GM12878 (cell line): ENCODE data around the gene SRP68. TPM values are rescaled to one million over a fixed set of nuclear protein-coding genes. Genes with fewer than 3 reads are reported as not detected.

Experiments
- ATAC-seq: fragments of 200-7000 bp; cut with Tn5 transposase; 3 replicates; pipeline ENCODE4 v1.9.1; 2020; ENCODE audit warnings: mild to moderate bottlenecking, moderate library complexity
- BruUV-seq: library from RNA; stranded (reverse); fragments of 400-500 nt; replicated peaks from 2 replicates; lab custom pipeline; 2021; lab: Mats Ljungman, UMichigan
- CTCF ChIA-PET: fragments of 300-600 bp; sonication (Branson Sonifier 250); formaldehyde crosslinking; extraction: SDS; loops from one replicate; lab custom pipeline; 2021; ENCODE audit warnings: inconsistent platforms; lab: Yijun Ruan, JAX
- POLR2A ChIA-PET: fragments of 350-600 bp; formaldehyde crosslinking; extraction: SDS; loops from one replicate; lab custom pipeline; 2021; ENCODE audit warnings: inconsistent platforms; lab: Charles Lee
- RAD21 ChIA-PET: fragments of 300-600 bp; sonication (Branson Sonifier 250); formaldehyde crosslinking; loops from one replicate; lab custom pipeline; 2023; ENCODE audit warnings: antibody characterized with exemption; ENCODE audit not compliant: unreplicated experiment; lab: Charles Lee
- SMC1A ChIA-PET: fragments of 300-600 bp; sonication (Branson Sonifier 250); formaldehyde crosslinking; loops from one replicate; lab custom pipeline; 2023; ENCODE audit not compliant: unreplicated experiment, uncharacterized antibody; lab: Charles Lee
- DNase-seq: peaks from one replicate; pipeline ENCODE4 v3.0.0-alpha.2; 2011; ENCODE audit warnings: low read depth, low spot score
- FAIRE-seq: peaks from 3 replicates; lab custom pipeline; 2011; peaks lifted over from hg19 to GRCh38; lab: Jason Lieb, UNC
- H2AFZ ChIP-seq: 2 replicates; pipeline ENCODE4 v1.6.0; 2011; ENCODE audit warnings: low read depth, low read length, control low read depth; ENCODE audit not compliant: control insufficient read depth
- H3K27ac ChIP-seq: 2 replicates; pipeline ENCODE4 v1.5.1; 2011; ENCODE audit warnings: control low read depth; ENCODE audit not compliant: control insufficient read depth, insufficient read depth
- H3K27me3 ChIP-seq, 2 experiments: replicated peaks in 1 of 2; 2 replicates each; pipeline versions ENCODE4 v1.6.0 to v1.6.1; 2011; ENCODE audit warnings: low read length in 1 of 2; ENCODE audit not compliant: control insufficient read depth in 2 of 2, insufficient read depth in 2 of 2
- H3K36me3 ChIP-seq, 2 experiments: 2 replicates each; pipeline ENCODE4 v1.5.1; 2011; ENCODE audit warnings: low read length in 1 of 2; ENCODE audit not compliant: control insufficient read depth in 2 of 2, insufficient read depth in 2 of 2
- H3K4me1 ChIP-seq: 2 replicates; pipeline ENCODE4 v1.6.1; 2011; ENCODE audit warnings: mild to moderate bottlenecking, low read length, moderate library complexity, mixed read lengths; ENCODE audit not compliant: control insufficient read depth, insufficient read depth
- H3K4me2 ChIP-seq: 2 replicates; pipeline ENCODE4 v1.6.0; 2011; ENCODE audit warnings: control low read depth; ENCODE audit not compliant: control insufficient read depth, insufficient read depth
- H3K4me3 ChIP-seq: fragments of 200-600 bp; sonication (generic); 2 replicates; pipeline ENCODE4 v1.5.1; 2016
- H3K79me2 ChIP-seq: 2 replicates; pipeline ENCODE4 v1.6.0; 2011; ENCODE audit warnings: low read length; ENCODE audit not compliant: control insufficient read depth, insufficient read depth
- H3K9ac ChIP-seq: 2 replicates; pipeline ENCODE4 v1.8.0; 2011; ENCODE audit warnings: low read length, control low read depth, mixed read lengths; ENCODE audit not compliant: control insufficient read depth, insufficient read depth
- H3K9me3 ChIP-seq: replicated peaks from 3 replicates; pipeline ENCODE4 v1.5.1; 2011; ENCODE audit warnings: mild to moderate bottlenecking, low read length; ENCODE audit not compliant: control insufficient read depth, insufficient read depth
- H4K20me1 ChIP-seq: 2 replicates; pipeline ENCODE4 v1.6.0; 2011; ENCODE audit not compliant: control insufficient read depth, insufficient read depth
- BMI1 ChIP-seq: fragments of 450-650 bp; IDR thresholded peaks from 2 replicates; pipeline ENCODE4 v1.6.1; 2016; ENCODE audit warnings: mild to moderate bottlenecking, moderate library complexity, borderline replicate concordance
- HCFC1 ChIP-seq: fragments of 150-350 bp; IDR thresholded peaks from 2 replicates; pipeline ENCODE4 v1.6.1; 2014; ENCODE audit warnings: low read length
- HDAC2 ChIP-seq: fragments of 200-600 bp; sonication (generic); IDR thresholded peaks from 2 replicates; pipeline ENCODE4 v1.6.1; 2017
- IKZF1 ChIP-seq: fragments of 450-650 bp; conservative IDR thresholded peaks from 2 replicates; pipeline ENCODE4 v1.6.1; 2017; ENCODE audit warnings: antibody characterized with exemption, mild to moderate bottlenecking
- KLF5 ChIP-seq: fragments of 450-650 bp; IDR thresholded peaks from 2 replicates; pipeline ENCODE4 v1.6.1; 2014; ENCODE audit warnings: mild to moderate bottlenecking; ENCODE audit not compliant: partially characterized antibody
- LARP7 ChIP-seq: fragments of 450-650 bp; IDR thresholded peaks from 2 replicates; pipeline ENCODE4 v1.6.1; 2017; ENCODE audit warnings: mild to moderate bottlenecking
- MTA2 ChIP-seq: fragments of 450-650 bp; IDR thresholded peaks from 2 replicates; pipeline ENCODE4 v1.6.1; 2016; ENCODE audit warnings: low read depth, mild to moderate bottlenecking, moderate library complexity
- PML ChIP-seq: IDR thresholded peaks from 2 replicates; pipeline ENCODE4 v1.6.1; 2012; ENCODE audit warnings: low read length, inconsistent platforms
- RAD21 ChIP-seq: IDR thresholded peaks from 2 replicates; pipeline ENCODE4 v1.6.1; 2011; ENCODE audit warnings: mild to moderate bottlenecking, low read depth, low read length, moderate library complexity; ENCODE audit not compliant: insufficient read depth
- SIX5 ChIP-seq: IDR thresholded peaks from 2 replicates; pipeline ENCODE4 v1.6.1; 2011; ENCODE audit warnings: mild to moderate bottlenecking, low read depth, low read length, moderate library complexity; ENCODE audit not compliant: severe bottlenecking
- SRF ChIP-seq, 2 experiments: IDR thresholded peaks; 2 replicates each; pipeline ENCODE4 v1.6.1; 2011; ENCODE audit warnings: low read depth in 2 of 2, low read length in 2 of 2, mild to moderate bottlenecking in 1 of 2, moderate library complexity in 1 of 2
- ZNF207 ChIP-seq: fragments of 450-650 bp; IDR thresholded peaks from 2 replicates; pipeline ENCODE4 v1.6.1; 2014; ENCODE audit warnings: antibody characterized with exemption, mild to moderate bottlenecking, borderline replicate concordance
- WGBS: methylation state at CpG from one replicate; pipeline ENCODE4 v1.1.6; 2016; ENCODE audit warnings: low lambda C conversion rate; ENCODE audit not compliant: insufficient replicate concordance, insufficient coverage; ENCODE audit errors: missing lambda C conversion rate; 5-methylcytosine and 5-hydroxymethylcytosine counted together
- in situ Hi-C: fragments of 300-500 bp; cut with MboI; formaldehyde crosslinking; loops from 9 replicates; pipeline ENCODE4 v1.14.3; 2018; ENCODE audit warnings: mixed read lengths
- intact Hi-C: fragments of 100-400 bp; cut with micrococcal nuclease; formaldehyde crosslinking; loops from one replicate; pipeline ENCODE4 v1.14.2; 2022; ENCODE audit not compliant: unreplicated experiment
- polyA plus RNA-seq, 11 experiments: library from polyadenylated mRNA; depleted of rRNA in 4 of 11; unstranded in 6 of 11; stranded (reverse) in 5 of 11; fragments of >200 nt; fragmentation: Nextera tagmentation in 4 of 11; fragmentation: Illumina TruSeq in 1 of 11; extraction: Ambion mirVana in 4 of 11; extraction: Trizol in 1 of 11; gene quantifications; 1 replicate in 1 of 11; 2 replicates in 10 of 11; pipeline versions ENCODE4 v1.2.1 to v1.2.3, GENCODE V29; 2011 to 2016; ENCODE audit warnings: inconsistent platforms in 2 of 11, missing spikeins in 2 of 11, low read depth in 1 of 11
- total RNA-seq, 4 experiments: library from RNA; depleted of rRNA in 3 of 4; stranded (reverse); fragments of >200 nt in 3 of 4; fragmentation: Illumina TruSeq in 1 of 4; extraction: Trizol in 1 of 4; gene quantifications; 2 replicates each; pipeline versions ENCODE4 v1.2.1 to v1.2.3, GENCODE V29; 2013 to 2021
- TF ChIP-seq, protein P1 (sequence below): fragments of 450-650 bp; IDR thresholded peaks from 2 replicates; pipeline ENCODE4 v1.6.1; 2018; ENCODE audit warnings: mild to moderate bottlenecking, low read depth, moderate library complexity; ENCODE audit not compliant: partially characterized antibody
- TF ChIP-seq, protein P2 (sequence below): IDR thresholded peaks from 2 replicates; pipeline ENCODE4 v1.6.1; 2012; ENCODE audit warnings: low read depth, low read length, improper control_type of control experiment
- TF ChIP-seq, protein P3 (sequence below): fragments of 450-650 bp; formaldehyde crosslinking; IDR thresholded peaks from 2 replicates; pipeline ENCODE4 v1.4.0; 2022; ENCODE audit warnings: mild to moderate bottlenecking, moderate library complexity

SRP68 gene
- total and polyA plus RNA-seq, 10 of the 15 experiments (the other 5 are each of a cell fraction or from before 2014, with no cell fraction given): 24.7 to 89.7 (median 62.7) TPM

DNA sequence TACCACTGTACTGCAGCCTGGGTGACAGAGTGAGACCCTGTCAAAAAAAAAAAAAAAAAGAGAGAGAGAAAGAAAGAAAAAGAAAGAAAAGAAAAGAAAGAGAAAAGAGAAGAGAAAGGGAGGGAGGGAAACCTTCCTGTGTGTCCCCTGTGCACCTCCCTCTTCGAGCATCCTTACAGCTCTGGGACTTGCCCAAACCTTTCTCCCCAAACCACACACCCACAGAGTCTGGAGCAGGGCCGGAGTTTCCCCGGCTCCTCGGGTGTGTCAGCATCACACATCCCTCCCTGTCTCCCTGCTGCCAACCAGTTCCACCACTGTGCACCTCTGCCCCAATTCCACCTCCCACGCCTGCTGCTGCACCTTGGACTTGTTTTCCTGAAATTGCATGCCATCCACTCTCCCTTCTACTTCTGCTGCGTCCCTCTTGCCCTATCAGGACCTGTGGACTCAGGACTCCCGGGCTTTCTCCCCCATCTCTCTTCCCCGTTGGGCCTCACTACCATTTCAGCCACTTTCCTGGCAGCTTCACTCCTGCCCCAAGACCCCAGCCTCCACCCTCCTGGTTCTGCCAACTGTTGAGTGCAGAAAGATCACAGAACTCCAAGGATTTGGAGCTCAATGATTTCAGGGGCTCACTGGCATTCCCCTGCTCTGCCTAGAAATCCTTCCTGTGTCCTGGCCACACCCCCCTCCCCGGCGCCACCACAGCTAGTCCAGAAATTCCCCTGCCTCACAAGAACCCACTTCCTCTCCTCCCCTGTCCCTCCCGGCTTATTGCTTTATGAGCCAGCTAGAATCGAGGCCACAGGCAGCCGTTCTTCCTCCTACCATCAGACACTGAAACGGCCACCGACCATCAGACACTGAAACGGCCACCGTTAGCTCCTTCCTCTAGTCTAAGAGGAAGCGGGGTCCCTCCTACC is 75.4 kb downstream of the SRP68 start (continued):
- TF ChIP-seq BMI1 (no peak), IKZF1 (peak; percentile 88), ZNF207 (no peak), KLF5 (no peak), HDAC2 (no peak), MTA2 (no peak; the same call in 1 of the 2 replicates)
- TF ChIP-seq, protein P1, sequence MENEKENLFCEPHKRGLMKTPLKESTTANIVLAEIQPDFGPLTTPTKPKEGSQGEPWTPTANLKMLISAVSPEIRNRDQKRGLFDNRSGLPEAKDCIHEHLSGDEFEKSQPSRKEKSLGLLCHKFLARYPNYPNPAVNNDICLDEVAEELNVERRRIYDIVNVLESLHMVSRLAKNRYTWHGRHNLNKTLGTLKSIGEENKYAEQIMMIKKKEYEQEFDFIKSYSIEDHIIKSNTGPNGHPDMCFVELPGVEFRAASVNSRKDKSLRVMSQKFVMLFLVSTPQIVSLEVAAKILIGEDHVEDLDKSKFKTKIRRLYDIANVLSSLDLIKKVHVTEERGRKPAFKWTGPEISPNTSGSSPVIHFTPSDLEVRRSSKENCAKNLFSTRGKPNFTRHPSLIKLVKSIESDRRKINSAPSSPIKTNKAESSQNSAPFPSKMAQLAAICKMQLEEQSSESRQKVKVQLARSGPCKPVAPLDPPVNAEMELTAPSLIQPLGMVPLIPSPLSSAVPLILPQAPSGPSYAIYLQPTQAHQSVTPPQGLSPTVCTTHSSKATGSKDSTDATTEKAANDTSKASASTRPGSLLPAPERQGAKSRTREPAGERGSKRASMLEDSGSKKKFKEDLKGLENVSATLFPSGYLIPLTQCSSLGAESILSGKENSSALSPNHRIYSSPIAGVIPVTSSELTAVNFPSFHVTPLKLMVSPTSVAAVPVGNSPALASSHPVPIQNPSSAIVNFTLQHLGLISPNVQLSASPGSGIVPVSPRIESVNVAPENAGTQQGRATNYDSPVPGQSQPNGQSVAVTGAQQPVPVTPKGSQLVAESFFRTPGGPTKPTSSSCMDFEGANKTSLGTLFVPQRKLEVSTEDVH: no peak

DNA sequence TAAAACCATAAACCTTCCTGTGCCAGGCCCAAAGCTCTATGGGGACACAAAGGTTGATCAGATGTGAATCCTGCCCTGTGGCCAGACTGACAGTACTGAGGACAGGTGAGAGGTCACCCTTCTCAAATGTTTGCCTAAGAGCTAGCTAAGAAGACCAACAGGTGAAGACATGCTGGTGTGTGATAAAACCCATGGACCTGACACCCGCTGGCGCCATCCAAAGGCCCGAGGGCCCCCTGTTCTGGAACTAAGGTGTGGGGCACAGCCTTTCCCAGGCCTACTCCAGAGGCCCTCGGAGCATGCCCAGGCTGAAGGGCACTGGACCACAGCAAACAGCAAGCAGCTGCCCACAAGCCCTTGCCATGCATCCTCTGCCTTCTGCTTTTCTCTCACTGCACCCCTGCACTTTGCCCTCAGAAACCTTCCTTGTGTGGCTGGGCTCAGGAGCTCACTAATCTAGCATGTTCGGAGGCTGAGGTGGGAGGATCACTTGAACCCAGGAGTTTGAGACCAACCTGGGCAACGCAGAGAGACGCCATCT is 76.9 kb downstream of the SRP68 start:
- Histone ChIP-seq H3K79me2 (no peaks in the 10 kb centered on the region), H3K27ac (no peak overlapping the region), H3K9ac (no peak overlapping the region), H3K27me3 (no peaks in the 10 kb centered on the region), H3K9me3 (no peaks in the 10 kb centered on the region), H3K36me3 (peaks cover 3 to 4% of the 10 kb centered on the region in 2 experiments; a peak in 3 of 4 replicates), H3K4me1 (peaks cover 25% of the 10 kb centered on the region), H2AFZ (no peak overlapping the region), H4K20me1 (no peaks in the 10 kb centered on the region), H3K4me3 (no peak overlapping the region), H3K4me2 (no peak overlapping the region)
- no peak for FAIRE-seq
- no peak for DNase-seq
- CTCF ChIA-PET: interaction anchor here (0.6 to 10.7 kb wide), 3 partner anchors 17 to 188 kb away, joined by 3 to 70 read pairs (median 3); partner anchors contain the start of genes ACOX1 and TEN1
- no TSS peak for BruUV-seq
- RAD21 ChIA-PET: interaction anchor here (1.4 to 1.8 kb wide), 2 partner anchors 9 to 90 kb away, joined by 3 read pairs; partner anchors contain the start of gene MRPL38
- in situ Hi-C loops: no loop called here
- SMC1A ChIA-PET: interaction anchor here (0.9 to 1.9 kb wide), 2 partner anchors 11 to 92 kb away, joined by 3 to 6 read pairs; no protein-coding TSS in a partner anchor
- POLR2A ChIA-PET: interaction anchor here (0.6 to 2.9 kb wide), 2 partner anchors 13 to 15 kb away, joined by 3 to 24 read pairs; no protein-coding TSS in a partner anchor
- ATAC-seq: no peak
- 98% methylated on average over 7 of the region's 7 CpGs for WGBS
- intact Hi-C loops: loop anchor here (5.0 kb wide), 1 partner anchor 53 kb away; the partner anchor contains the start of gene FBF1
- TF ChIP-seq LARP7 (no peak), SRF (IDR thresholded peaks at IDR 0.05; ENCODE audit: low read depth in 2 of 2, low read length in 2 of 2) (no peak), HCFC1 (no peak), SIX5 (no peak), PML (no peak), RAD21 (no peak)
- TF ChIP-seq, protein P2, sequence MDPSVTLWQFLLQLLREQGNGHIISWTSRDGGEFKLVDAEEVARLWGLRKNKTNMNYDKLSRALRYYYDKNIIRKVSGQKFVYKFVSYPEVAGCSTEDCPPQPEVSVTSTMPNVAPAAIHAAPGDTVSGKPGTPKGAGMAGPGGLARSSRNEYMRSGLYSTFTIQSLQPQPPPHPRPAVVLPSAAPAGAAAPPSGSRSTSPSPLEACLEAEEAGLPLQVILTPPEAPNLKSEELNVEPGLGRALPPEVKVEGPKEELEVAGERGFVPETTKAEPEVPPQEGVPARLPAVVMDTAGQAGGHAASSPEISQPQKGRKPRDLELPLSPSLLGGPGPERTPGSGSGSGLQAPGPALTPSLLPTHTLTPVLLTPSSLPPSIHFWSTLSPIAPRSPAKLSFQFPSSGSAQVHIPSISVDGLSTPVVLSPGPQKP: no peak
- TF ChIP-seq, protein P3, sequence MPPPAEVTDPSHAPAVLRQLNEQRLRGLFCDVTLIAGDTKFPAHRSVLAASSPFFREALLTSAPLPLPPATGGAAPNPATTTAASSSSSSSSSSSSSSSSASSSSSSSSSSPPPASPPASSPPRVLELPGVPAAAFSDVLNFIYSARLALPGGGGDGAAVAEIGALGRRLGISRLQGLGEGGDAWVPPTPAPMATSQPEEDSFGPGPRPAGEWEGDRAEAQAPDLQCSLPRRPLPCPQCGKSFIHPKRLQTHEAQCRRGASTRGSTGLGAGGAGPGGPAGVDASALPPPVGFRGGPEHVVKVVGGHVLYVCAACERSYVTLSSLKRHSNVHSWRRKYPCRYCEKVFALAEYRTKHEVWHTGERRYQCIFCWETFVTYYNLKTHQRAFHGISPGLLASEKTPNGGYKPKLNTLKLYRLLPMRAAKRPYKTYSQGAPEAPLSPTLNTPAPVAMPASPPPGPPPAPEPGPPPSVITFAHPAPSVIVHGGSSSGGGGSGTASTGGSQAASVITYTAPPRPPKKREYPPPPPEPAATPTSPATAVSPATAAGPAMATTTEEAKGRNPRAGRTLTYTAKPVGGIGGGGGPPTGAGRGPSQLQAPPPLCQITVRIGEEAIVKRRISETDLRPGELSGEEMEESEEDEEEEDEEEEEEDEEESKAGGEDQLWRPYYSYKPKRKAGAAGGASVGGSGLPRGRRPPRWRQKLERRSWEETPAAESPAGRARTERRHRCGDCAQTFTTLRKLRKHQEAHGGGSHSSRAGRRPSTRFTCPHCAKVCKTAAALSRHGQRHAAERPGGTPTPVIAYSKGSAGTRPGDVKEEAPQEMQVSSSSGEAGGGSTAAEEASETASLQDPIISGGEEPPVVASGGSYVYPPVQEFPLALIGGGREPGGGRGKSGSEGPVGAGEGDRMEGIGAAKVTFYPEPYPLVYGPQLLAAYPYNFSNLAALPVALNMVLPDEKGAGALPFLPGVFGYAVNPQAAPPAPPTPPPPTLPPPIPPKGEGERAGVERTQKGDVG (CRISPR knock-in tag): no peak
